Hepatocyte (in vitro differentiated cells): ENCODE data around the gene DESI1. TPM values are rescaled to one million over a fixed set of nuclear protein-coding genes. Genes with fewer than 3 reads are reported as not detected.
A peak's percentile ranks its signal among the peaks of the same experiment; 100 is the strongest.

Experiments
- DNase-seq: peaks from one replicate; pipeline ENCODE4 v3.0.0-alpha.2; 2016; ENCODE audit warnings: low spot score
- H2AFZ ChIP-seq: fragments of 200-600 bp; sonication (generic); 2 replicates; pipeline ENCODE4 v1.6.0; 2016; ENCODE audit warnings: antibody characterized with exemption, mild to moderate bottlenecking
- H3K27ac ChIP-seq: fragments of 200-600 bp; sonication (generic); 2 replicates; pipeline ENCODE4 v1.5.1; 2016; ENCODE audit warnings: mild to moderate bottlenecking
- H3K27me3 ChIP-seq: fragments of 200-600 bp; sonication (generic); 2 replicates; pipeline ENCODE4 v1.6.1; 2016
- H3K36me3 ChIP-seq: fragments of 200-600 bp; sonication (generic); replicated peaks from 2 replicates; pipeline ENCODE4 v1.5.1; 2016; ENCODE audit warnings: low read depth; ENCODE audit not compliant: insufficient read depth
- H3K4me1 ChIP-seq: fragments of 200-600 bp; sonication (generic); 2 replicates; pipeline ENCODE4 v1.5.1; 2016; ENCODE audit warnings: mild to moderate bottlenecking, moderate library complexity; ENCODE audit not compliant: insufficient read depth
- H3K4me2 ChIP-seq: fragments of 200-600 bp; sonication (generic); 2 replicates; pipeline ENCODE4 v1.6.0; 2016
- H3K4me3 ChIP-seq: fragments of 200-600 bp; sonication (generic); 2 replicates; pipeline ENCODE4 v1.5.1; 2016; ENCODE audit warnings: mild to moderate bottlenecking
- H3K79me2 ChIP-seq: fragments of 200-600 bp; sonication (generic); 2 replicates; pipeline ENCODE4 v1.6.0; 2017; ENCODE audit warnings: mild to moderate bottlenecking
- H3K9me2 ChIP-seq: fragments of 200-600 bp; sonication (generic); replicated peaks from 2 replicates; pipeline ENCODE4 v1.6.0; 2017; ENCODE audit warnings: mild to moderate bottlenecking; ENCODE audit not compliant: insufficient read depth
- H3K9me3 ChIP-seq: fragments of 200-600 bp; sonication (generic); 2 replicates; pipeline ENCODE4 v1.5.1; 2016; ENCODE audit warnings: low read depth, mild to moderate bottlenecking
- H4K20me1 ChIP-seq: fragments of 200-600 bp; sonication (generic); 2 replicates; pipeline ENCODE4 v1.6.0; 2016; ENCODE audit warnings: mild to moderate bottlenecking; ENCODE audit not compliant: insufficient read depth, poor library complexity, severe bottlenecking
- EZH2 ChIP-seq: fragments of 200-600 bp; sonication (generic); IDR thresholded peaks from 2 replicates; pipeline ENCODE4 v1.6.1; 2016; ENCODE audit warnings: antibody characterized with exemption, mild to moderate bottlenecking, borderline replicate concordance
- EZH2phosphoT487 ChIP-seq: fragments of 200-600 bp; sonication (generic); IDR thresholded peaks from one replicate; pipeline ENCODE4 v1.6.1; 2018; ENCODE audit warnings: antibody characterized with exemption, mild to moderate bottlenecking, low read depth, moderate library complexity; ENCODE audit not compliant: unreplicated experiment, severe bottlenecking
- WGBS: methylation state at CpG from one replicate; pipeline ENCODE4 v1.1.6; 2016; ENCODE audit warnings: low lambda C conversion rate; ENCODE audit errors: missing lambda C conversion rate; 5-methylcytosine and 5-hydroxymethylcytosine counted together
- polyA plus RNA-seq: library from polyadenylated mRNA; unstranded; fragments of >200 nt; fragmentation: Nextera tagmentation; extraction: Ambion mirVana; gene quantifications from 2 replicates; pipeline ENCODE4 v1.2.1, GENCODE V29; 2016
- total RNA-seq: library from RNA; depleted of rRNA; stranded (reverse); fragments of >200 nt; gene quantifications from 2 replicates; pipeline ENCODE4 v1.2.3, GENCODE V29; 2014
- TF ChIP-seq, protein P1 (sequence below): fragments of 200-600 bp; sonication (generic); IDR thresholded peaks from 2 replicates; pipeline ENCODE4 v1.5.1; 2016; ENCODE audit warnings: antibody characterized with exemption, mild to moderate bottlenecking; ENCODE audit not compliant: poor library complexity

The DESI1 gene
- total and polyA plus RNA-seq, 2 experiments from 2014 or later, result 29.0 to 32.5 TPM

GRCh38 chr22:41656556-41656955 is 35.7 kb upstream of the DESI1 start:
- 66% methylated on average over 5 of the region's 5 CpGs for WGBS
- Histone ChIP-seq H4K20me1 (no peaks in the 10 kb centered on the region), H3K27me3 (no peaks in the 10 kb centered on the region), H3K27ac (peak overlapping the region; percentile 36), H3K9me3 (no peaks in the 10 kb centered on the region), H3K79me2 (peaks cover 9% of the 10 kb centered on the region), H3K4me3 (no peak overlapping the region), H3K4me2 (peak overlapping the region; percentile 36), H3K36me3 (no peaks in the 10 kb centered on the region), H3K9me2 (no peaks in the 10 kb centered on the region), H3K4me1 (no peaks in the 10 kb centered on the region), H2AFZ (no peak overlapping the region)
- DNase-seq, result peak; percentile 16
- TF ChIP-seq, protein P1, sequence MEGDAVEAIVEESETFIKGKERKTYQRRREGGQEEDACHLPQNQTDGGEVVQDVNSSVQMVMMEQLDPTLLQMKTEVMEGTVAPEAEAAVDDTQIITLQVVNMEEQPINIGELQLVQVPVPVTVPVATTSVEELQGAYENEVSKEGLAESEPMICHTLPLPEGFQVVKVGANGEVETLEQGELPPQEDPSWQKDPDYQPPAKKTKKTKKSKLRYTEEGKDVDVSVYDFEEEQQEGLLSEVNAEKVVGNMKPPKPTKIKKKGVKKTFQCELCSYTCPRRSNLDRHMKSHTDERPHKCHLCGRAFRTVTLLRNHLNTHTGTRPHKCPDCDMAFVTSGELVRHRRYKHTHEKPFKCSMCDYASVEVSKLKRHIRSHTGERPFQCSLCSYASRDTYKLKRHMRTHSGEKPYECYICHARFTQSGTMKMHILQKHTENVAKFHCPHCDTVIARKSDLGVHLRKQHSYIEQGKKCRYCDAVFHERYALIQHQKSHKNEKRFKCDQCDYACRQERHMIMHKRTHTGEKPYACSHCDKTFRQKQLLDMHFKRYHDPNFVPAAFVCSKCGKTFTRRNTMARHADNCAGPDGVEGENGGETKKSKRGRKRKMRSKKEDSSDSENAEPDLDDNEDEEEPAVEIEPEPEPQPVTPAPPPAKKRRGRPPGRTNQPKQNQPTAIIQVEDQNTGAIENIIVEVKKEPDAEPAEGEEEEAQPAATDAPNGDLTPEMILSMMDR, result no peak
- TF ChIP-seq EZH2 (no peak), EZH2phosphoT487 (no peak)

GRCh38 chr22:41654322-41654721 is 33.5 kb upstream of the DESI1 start:
- Histone ChIP-seq H4K20me1 (no peaks in the 10 kb centered on the region), H3K4me2 (no peak overlapping the region), H2AFZ (no peak overlapping the region), H3K36me3 (no peaks in the 10 kb centered on the region), H3K9me2 (no peaks in the 10 kb centered on the region), H3K9me3 (no peaks in the 10 kb centered on the region), H3K79me2 (peaks cover 10% of the 10 kb centered on the region), H3K27ac (peak overlapping the region; percentile 9), H3K4me1 (no peaks in the 10 kb centered on the region), H3K4me3 (no peak overlapping the region), H3K27me3 (no peaks in the 10 kb centered on the region)
- DNase-seq, result no peak
- WGBS, result 84% methylated on average over 3 of the region's 3 CpGs
- TF ChIP-seq EZH2 (no peak), EZH2phosphoT487 (no peak)
- TF ChIP-seq, protein P1, result no peak

- Histone ChIP-seq H3K4me1 (no peaks in the 10 kb centered on the region), H3K4me2 (no peak overlapping the region), H3K79me2 (peaks cover 11% of the 10 kb centered on the region), H4K20me1 (no peaks in the 10 kb centered on the region), H3K27ac (no peak overlapping the region), H3K9me3 (no peaks in the 10 kb centered on the region), H3K9me2 (no peaks in the 10 kb centered on the region), H3K36me3 (no peaks in the 10 kb centered on the region), H2AFZ (no peak overlapping the region), H3K27me3 (no peaks in the 10 kb centered on the region), H3K4me3 (no peak overlapping the region)
- no peak for TF ChIP-seq EZH2phosphoT487
- TF ChIP-seq, protein P1, result no peak
- no peak for TF ChIP-seq EZH2
- no peak for DNase-seq
- WGBS, result 95% methylated on average over 11 of the region's 11 CpGs
Measured at GRCh38 chr22:41650821-41651220, 30.0 kb upstream of the DESI1 start.

- Histone ChIP-seq H3K4me2 (no peak overlapping the region), H3K9me3 (no peaks in the 10 kb centered on the region), H4K20me1 (no peaks in the 10 kb centered on the region), H2AFZ (no peak overlapping the region), H3K4me3 (no peak overlapping the region), H3K79me2 (peaks cover 11% of the 10 kb centered on the region), H3K27ac (no peak overlapping the region), H3K4me1 (no peaks in the 10 kb centered on the region), H3K36me3 (no peaks in the 10 kb centered on the region), H3K9me2 (no peaks in the 10 kb centered on the region), H3K27me3 (no peaks in the 10 kb centered on the region)
- no peak for DNase-seq
- TF ChIP-seq, protein P1, result no peak
- TF ChIP-seq EZH2, result no peak
- TF ChIP-seq EZH2phosphoT487, result no peak
- 100% methylated on average over 1 of the region's 1 CpG for WGBS
Measured at GRCh38 chr22:41650229-41650628, 29.4 kb upstream of the DESI1 start.
